Activated CD8-positive, alpha-beta memory T cell treated with anti-CD3 and anti-CD28 coated beads, Interleukin-2, amount 50 U/mL, for 1 hour (primary cell): ENCODE measurements around the gene TOM1L2.

Source experiments
- DNase-seq: peaks from one replicate; pipeline ENCODE4 v3.0.0-alpha.2; 2020; ENCODE audit errors: extremely low read depth

Gene TOM1L2

DNA sequence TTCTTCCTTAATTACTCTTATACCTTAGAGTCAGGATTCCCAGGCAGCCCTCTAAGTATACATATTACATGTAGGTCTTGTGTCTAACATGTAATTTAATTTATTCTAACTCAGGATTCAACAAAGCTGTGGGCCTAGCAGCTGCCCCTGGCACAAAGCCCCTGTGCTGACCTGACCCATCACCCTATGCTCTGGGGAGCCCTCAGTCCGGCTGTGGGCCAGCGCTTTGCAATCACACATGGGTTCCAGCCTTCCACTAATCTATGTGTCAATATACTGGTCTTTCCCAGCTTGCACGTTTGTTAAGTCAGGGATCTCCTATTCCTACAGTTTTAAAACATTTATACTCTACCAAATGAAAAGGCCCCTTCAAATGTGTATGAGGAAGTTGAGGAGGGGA is 72.7 kb downstream of the TOM1L2 start:
- no peak for DNase-seq

DNA sequence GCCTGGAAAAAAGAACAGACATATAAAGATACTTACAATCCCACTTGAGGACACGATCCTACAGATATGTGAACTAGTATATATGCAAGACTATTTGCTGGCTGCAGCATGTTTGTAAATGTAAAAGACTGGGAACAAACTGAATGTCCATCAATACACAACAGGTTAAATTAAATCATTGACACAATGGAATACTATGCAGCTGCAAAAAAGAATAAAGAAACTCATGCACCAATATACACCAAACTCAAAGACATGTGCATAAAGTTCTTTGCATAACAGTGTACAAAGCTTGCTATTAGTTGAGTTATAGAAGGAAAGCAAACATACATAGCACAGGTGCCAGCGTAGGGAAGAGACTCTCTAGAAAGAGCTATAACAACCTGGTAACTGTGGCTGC is 73.5 kb downstream of the TOM1L2 start:
- DNase-seq, result no peak

DNA sequence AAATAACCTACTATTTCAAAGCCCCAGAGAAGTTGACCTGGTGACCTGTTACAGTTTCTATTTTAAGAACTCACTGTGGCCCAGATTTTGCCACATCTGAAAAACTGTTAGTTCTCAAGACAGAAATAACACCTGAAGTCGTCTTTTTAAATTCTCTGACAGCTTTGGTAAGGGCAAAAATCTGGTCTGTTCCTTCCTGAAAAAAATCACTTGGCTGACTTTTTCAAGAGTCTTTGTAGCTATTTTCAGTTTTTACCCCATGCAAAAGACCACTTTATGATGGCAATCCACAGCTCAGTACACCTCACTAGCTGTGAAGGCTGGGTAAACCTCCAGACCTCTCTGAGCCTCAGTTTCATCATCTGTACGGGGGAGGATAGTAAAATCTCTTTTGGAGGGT is 74.8 kb downstream of the TOM1L2 start:
- DNase-seq, result no peak

DNA sequence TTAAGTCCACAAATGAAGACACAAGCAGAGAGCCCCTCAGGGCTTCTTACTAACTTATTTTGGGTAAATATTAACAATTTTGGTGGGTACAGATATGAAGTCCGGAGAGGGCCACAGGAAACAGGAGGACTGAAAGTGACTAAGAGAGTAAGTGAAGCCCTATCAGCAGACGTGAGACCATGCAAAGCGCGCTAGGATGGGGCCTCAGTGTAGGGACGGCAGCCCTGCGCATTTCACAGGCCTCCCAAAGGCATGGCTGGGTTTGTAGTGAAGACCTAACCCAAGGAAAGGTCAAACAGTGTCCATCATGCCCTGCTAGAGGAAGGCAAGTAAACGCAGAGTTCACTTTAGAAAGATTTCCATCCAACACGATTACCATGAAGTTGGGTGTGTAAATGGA is 75.5 kb downstream of the TOM1L2 start:
- DNase-seq, result no peak

DNA sequence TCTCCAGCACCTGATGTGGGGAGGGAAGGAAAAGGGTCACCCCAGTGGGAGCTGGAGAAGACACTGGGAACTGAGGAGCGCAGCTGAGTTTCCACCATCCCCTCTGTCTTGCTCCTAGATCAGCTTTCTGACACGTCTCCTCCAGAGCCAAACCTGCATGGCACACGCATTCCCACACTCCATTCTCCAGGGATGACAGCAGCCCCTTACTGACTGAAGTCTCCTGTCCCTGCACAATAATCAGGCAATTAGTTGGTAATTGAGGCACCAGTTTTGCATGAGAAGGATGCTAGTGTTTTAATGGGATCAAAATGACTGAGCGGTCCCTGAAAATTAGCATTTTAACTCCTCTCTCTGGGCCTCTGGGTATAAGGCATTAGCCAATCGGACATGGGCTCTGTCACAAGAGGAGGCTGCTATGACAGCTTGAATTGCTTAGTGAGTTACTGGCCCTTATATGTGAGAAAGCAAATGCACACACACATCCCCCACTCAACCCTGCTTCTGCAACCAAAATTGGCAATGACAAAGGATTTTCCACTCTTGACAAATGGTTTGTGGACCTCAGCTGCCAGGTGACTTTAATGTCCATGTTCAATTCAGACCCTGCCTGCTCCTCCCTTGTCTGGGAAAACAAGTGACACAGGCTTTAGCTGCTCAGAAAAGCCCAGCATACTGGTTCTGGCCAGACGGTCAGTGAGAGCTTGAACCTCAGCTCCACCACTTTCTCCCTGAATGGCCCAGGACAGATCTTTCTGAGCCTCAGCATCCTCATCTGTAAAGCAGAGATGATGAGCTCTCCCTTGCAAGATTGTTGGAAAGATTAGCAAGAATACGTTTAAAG is 78.2 kb downstream of the TOM1L2 start:
- no peak for DNase-seq

DNA sequence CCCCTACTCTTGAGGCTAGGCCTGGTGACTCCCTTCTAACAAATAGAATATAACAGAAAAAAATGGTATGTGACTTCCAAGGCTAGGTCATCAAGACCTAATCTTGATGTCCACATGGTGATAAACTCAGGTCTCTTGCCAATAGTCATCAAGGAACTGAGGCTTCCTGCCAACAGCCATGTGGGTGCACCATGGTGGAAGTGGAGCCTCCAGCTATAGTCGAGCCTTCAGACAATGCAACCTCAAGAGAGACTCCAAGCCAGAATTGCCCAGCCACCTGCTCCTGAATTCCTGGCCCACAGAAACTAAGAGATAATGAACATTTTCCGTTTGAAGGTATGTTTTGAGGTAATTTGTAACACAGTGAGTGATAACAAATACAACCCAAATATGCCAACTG is 79.5 kb downstream of the TOM1L2 start:
- DNase-seq, result no peak

DNA sequence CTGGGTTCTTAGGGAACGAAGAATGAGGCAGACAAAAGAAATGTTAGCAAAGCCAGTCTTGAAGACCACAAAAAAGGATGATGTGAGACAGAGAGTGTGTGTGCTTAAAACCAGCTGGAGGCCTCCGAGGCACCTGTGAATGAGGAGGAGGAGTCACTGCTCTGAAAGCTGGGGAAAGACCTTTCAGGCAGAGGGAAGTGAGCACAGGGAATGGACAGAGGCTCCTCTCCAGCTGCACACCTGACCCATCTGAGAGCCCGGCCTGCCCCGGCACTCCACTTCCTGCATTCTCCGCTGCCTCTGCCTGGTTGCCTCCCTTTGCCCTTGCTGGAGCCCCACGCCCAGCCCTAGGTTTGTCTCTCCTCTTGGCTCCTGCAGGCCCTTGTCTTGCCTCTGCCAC is 80.2 kb downstream of the TOM1L2 start:
- DNase-seq, result no peak

DNA sequence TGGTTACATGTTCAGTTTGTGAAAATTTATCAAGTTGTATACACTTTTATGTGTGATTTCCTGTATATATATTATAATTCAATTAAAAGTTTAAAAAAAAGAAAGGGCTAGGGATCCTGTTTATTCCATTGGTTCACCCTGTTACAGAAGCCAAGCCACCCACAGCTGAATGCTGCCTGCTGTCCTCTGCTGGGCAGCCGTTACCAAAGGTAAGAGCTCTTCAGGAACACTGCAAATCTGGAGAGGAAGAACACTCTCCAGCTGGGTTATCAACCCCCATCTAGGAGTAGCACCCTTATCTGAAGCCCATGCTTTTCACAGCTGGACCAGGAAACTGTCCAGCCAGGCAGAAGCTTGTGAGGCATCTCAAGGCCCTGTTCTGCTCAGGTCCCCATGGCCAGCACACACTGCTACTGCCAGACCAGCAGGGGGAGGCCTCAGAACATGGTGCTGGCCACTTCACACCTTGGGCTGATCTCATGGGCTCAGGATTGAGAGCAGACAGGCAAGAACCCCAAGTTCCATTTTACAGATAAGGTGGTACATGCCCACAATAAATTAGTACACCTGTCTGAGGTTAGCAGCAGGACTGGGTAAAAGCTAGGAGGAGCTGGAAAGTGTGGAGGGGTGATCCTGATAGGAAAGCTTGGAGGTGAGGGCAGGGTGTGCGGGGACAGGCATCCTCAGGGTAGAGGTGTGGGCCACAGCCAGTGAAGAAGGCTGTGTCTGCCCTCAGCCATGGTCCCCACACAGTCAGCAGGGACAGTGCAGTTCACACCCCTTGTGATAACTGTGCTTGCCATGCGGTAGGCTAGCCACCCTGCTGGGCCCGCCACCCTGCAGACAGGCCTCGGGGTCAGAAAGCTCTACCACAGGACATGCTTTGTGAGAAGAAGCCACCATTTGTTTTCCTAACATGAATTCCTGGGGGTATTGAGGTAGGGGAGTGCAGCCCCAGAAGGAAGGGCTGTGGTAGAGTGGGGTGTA is 81.1 kb downstream of the TOM1L2 start:
- no peak for DNase-seq

DNA sequence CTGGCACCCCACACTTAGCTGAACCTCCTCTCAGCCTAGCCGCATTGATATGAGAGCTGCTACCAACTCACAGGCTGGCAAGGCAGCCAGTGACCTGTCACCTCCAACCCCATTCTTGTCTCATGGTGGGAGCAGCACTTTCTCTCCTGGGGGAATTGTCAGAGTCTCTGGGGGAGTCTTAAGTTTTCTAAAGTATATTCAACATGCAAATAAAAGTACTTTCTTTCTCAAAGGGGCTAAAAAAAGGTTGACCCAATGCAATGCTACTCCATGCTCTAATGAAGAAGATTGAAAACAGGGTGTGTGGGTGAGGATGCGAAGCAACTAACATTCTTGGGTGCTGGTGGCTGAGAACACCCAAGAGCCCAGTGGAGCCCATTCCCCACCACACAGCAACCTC is 82.3 kb downstream of the TOM1L2 start:
- no peak for DNase-seq

DNA sequence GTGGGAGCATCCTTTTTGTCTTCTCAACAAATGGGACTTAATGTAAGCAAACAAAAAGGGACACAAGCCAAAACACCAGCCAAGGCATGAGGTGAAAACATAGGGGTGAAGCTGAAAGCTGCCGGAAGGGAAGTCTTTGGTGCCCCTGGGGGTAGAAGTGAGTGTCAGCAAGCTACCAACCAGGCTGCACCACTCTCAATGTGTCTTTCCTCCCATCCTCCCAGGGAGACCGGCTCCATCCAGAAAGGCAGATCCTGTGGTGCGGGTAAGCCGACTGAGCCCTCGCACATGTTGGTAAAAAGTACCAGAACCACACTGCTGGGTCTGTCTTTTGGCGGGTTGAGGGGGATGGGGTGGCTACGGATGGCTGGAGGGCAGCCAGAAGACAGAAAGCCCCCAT is 83.4 kb downstream of the TOM1L2 start:
- no peak for DNase-seq

DNA sequence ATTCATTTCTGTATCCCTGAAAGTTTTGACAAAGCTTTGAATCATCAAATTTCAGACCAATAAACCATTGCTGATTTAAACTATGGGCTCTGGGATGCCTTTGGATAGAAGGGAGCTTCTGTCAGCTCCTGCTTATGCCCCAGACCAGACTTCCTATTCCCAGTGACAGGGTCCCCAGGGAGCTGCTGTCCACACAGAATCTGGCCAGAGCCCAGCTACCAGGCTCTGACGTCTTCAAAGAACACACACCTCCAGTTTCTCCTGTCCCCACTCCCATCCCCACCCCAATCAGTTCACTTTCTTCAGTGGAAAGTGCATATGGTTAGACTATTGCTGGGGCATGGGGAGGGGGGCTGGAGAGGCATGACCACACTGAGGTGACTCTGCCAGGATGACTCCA is 83.8 kb downstream of the TOM1L2 start:
- DNase-seq, result no peak

DNA sequence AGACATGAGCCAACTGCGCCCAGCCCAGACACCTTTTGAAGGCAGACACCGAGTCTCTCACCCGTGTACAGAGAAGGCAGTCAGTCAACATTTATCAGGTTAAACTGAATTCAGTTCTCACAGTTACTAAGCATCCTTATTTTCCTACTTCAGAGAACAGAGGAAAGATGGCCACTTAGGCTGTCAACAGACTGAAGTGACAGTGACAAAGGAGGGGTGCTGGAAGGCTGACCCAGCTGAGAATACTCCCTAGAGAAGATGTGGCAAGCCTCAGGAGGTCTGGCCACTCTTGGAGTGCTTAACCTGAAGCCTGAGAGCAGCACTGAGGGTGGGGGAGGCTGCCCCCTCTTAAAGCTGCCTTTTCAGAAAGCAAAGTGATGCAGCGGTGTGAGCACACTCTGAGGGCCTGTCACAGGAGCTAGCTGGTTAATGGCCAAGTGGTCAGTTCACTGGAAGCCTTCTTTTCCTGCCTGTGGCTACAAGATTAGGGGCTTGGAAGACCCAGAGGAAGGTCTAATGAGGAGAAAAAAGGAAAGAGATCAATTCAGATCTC is 84.4 kb downstream of the TOM1L2 start:
- no peak for DNase-seq

DNA sequence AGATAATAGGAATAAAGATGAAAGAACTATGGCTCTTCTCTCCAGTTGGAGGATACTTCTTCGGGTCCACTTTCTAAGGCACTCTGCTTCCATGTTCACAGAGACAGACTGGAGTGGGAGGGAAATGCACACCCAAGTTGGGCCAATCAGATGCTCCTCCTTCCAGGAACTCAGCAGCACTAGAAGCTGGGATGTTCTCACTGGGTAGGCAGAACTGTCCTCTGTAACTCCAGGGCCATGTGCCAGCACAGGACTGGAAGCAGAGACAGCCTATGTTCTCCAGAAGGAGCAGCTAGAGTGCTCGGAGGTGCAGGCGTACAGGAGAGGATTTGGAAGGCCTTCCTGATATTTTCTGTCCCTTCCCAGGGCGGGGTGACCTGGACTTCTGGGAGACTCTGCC is 85.5 kb downstream of the TOM1L2 start:
- no peak for DNase-seq

DNA sequence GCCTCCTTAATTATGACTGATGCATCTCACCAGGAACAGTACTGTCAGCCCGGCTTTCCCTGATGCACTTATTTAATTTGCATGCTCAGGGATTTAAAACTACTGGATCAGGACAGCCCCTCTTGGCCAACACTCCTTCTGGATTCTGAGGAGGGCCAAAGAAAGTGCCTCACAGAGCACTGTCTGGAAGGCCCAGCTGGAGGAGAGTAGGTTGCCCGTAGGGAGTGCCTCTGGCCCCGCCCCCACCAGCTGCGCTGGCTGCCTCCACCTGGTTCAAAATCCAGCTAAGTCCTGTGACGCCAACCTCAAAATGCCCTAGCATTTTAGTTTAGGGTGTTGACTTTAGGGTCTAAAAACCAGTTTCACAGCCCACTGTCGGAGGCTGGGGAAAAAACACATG is 86.0 kb downstream of the TOM1L2 start:
- no peak for DNase-seq

DNA sequence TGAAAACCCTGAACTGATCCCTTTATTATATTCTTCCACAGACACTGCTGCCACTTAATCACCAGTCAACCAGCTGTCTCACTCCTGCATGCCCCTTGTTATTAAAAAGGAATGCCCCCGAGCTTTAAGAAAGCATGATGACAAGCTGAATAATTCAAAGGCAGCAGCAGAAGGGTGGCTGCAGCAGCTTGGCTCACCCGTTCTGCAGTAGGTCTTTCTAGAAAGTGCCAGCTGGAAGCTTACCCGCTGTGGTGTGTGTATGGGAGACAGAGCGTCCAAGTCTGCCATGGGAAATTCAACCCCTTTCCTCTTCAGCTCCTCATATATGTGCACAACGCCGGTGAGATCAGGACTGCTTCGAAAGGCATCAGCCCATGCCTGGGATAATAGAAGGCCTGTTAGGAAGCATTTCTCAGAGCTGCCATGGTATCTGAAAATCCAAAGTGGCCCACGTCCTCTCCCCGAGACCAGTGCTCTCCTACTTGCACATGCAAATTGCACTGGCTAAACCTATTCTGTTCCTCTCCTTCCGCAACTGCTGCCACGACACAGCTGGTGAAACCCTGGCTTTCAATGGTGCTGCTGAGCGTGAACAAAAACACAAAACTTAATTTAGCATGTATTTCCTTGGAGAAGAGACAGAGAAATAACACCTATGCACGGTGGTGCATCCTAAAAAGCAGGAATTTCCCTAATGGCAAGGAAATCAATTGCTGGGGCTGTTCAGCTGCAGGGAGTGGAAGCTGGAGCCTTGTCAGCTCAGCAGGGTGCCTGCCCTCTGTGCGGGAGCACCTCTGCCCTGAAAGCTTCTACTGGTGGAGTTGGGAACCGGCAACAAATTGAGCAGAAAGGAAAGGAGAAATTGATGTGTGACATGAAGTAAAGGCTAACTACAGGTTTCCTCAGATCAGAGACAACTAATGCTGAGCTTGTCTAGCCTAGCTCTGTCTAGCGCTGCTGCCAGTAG is 87.5 kb downstream of the TOM1L2 start:
- DNase-seq, result no peak

DNA sequence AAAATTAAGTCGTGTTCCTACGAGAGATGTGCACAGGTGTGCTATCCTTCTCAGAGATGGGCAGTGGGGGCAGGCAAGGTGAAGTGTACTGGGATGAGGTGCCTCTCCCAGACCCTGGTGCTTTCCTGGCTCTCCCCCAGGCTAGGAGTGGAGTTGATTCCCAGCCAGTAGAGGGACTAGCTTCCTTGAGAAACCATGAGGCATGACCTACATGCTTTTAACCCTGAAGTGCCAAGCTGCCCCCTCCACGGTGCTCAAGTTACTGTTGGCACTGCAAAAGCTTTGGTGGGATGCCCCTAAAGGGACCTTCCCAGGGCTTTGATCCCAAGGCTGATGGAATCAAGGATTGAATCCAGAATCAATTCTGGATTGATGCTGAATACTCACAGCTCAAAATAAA is 88.4 kb downstream of the TOM1L2 start:
- DNase-seq, result no peak

DNA sequence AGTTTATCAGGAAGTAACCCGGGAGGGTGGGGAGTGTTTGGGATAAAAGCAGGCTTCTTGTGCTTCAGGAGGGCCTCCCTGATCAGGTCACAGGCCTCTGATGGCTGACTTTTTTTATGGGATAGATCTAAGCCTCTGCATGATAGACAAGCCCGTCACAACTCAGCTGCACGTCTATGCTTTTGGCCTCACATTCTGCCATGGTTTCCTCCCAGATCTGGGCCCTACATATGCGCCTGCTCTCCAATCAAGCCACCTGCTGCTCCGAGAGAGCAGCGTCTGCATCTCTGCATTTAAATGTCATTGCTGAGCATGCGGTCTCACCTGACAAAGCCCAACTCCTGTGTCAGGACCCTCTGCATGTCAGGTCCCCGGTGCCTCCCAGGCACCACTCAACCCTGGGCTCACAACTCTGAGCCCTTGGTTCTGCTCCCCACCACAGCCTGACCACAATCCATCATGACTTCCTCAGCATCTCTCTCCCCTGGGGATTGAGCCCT is 90.1 kb downstream of the TOM1L2 start:
- no peak for DNase-seq

DNA sequence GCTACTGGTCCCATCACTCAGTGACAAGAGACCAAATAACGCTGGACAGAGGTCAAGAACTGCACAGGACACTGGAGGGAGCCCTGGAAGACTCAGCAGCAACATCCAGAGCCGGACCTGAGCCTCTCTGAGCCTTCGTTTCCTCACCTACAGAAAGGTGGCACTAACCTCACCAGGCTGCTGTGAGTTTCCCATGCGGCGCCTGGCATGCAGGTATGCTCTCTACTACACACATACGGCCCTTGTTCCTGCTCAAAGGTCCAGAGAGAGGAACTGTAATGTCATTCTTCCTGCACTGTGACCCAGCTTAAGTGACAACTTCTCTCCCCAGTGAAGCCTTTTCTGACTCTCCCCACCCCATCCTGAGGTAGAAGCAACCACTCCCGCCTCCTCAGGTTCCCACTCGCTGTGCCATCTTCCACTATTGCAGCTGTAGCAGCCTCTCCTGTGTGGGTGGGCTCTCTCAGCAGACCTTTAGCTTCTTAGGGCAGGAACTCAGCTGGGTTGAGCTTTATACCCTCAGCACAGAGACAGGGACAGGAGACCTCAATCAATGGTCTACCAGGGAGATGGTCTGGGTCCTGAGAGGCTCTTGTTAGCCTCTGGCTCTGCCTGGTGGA is 91.5 kb downstream of the TOM1L2 start:
- DNase-seq, result no peak

DNA sequence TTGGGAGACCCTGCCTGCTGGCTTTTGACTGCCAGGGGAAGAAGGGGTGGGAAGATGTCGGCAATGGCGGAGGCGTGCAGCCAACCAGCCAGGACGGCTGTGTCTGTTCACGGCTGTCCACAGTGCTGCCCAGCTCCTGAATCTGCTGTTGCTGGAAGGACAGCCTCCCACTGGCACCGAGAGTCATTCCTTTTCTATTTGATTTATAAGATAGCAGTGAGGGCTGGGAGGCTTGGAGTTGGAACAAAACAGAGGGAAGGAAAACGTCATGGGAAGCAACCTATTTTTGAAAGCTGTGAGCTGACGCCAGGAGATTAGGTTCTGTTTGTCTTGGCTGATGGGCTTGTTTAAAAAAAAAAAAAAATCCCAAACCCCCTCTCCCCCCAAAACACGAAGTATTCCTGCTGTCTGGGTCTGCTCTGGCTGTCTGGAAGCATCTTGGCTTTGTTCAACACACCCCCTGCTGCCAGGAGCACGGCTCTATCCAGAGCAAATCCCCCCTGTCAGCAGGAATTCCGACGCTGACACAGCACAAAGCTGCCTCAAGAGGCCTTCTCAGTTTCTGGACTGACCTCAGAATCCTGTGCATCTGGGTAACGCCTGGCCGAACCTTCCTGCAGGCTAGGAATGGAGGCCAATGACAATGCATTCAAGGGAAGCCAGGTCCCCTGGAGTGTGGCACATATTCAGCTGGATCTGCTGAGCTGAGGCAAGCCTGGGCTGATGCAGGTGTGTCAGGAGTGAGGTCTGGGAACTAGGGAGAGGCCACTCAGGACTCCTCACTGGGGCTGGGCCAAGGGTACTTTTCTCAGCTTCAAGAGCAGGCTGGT is 94.5 kb downstream of the TOM1L2 start:
- DNase-seq, result no peak
